ENCODE results near the gene PCDHGA1. TPM values are rescaled to one million over a fixed set of nuclear protein-coding genes. Genes with fewer than 3 reads are reported as not detected.

The PCDHGA1 gene
- total and polyA plus RNA-seq, 12 donors, result 0.09 to 0.96 (median 0.30) TPM

DNA sequence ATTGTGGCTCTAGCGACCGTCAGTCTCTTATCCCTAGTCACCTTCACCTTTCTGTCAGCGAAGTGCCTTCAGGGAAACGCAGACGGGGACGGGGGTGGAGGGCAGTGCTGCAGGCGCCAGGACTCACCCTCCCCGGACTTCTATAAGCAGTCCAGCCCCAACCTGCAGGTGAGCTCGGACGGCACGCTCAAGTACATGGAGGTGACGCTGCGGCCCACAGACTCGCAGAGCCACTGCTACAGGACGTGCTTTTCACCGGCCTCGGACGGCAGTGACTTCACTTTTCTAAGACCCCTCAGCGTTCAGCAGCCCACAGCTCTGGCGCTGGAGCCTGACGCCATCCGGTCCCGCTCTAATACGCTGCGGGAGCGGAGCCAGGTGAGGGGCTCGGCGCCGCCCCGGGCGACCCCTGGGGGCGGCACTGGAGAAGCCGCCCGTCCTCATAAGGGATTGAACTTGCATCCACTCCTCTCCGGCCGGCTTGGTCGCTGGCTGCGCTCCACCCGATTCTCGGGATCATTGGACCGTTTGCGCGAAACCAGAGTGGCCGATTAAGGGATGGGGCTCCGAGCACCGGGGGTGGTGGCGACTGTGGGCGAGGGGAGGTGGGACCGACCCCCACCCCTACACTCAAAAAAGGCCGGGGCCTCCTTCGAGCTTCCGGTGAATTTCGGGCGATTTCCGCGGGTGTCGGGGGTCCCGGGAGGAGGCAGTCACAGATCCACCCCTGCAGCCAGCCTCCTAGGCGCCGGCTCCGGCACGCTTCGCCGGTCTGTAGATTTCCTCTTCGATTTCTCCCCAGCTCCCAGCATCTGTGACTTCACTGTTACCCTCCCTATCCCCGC, 161.2 kb downstream of the PCDHGA1 start:
- Histone ChIP-seq H3K9me3 (replicated peaks in 1 of 3) (no peaks in the 10 kb centered on the region), H3K36me3 (replicated peaks in 1 of 2) (no peaks in the 10 kb centered on the region), H3K4me1 (replicated peaks in 1 of 2) (peaks cover 4 to 45% of the 10 kb centered on the region in 2 donors), H3K27ac (no peak overlapping the region), H3K27me3 (no peaks in the 10 kb centered on the region), H3K4me3 (peak overlapping the region in 1 of 4 donors; percentile 13)
- 50 to 63% (median 60%) methylated on average over 44 to 66 of the region's 66 CpGs for WGBS, 4 donors
- DNase-seq, result peak in 1 of 7 donors; percentile 49
- TF ChIP-seq, protein P1, sequence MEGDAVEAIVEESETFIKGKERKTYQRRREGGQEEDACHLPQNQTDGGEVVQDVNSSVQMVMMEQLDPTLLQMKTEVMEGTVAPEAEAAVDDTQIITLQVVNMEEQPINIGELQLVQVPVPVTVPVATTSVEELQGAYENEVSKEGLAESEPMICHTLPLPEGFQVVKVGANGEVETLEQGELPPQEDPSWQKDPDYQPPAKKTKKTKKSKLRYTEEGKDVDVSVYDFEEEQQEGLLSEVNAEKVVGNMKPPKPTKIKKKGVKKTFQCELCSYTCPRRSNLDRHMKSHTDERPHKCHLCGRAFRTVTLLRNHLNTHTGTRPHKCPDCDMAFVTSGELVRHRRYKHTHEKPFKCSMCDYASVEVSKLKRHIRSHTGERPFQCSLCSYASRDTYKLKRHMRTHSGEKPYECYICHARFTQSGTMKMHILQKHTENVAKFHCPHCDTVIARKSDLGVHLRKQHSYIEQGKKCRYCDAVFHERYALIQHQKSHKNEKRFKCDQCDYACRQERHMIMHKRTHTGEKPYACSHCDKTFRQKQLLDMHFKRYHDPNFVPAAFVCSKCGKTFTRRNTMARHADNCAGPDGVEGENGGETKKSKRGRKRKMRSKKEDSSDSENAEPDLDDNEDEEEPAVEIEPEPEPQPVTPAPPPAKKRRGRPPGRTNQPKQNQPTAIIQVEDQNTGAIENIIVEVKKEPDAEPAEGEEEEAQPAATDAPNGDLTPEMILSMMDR (IDR thresholded peaks at IDR 0.05), result no peak
- no peak for TF ChIP-seq POLR2A (IDR thresholded peaks at IDR 0.05)
- intact Hi-C loops (cut with DNase I), result no loop called here

DNA sequence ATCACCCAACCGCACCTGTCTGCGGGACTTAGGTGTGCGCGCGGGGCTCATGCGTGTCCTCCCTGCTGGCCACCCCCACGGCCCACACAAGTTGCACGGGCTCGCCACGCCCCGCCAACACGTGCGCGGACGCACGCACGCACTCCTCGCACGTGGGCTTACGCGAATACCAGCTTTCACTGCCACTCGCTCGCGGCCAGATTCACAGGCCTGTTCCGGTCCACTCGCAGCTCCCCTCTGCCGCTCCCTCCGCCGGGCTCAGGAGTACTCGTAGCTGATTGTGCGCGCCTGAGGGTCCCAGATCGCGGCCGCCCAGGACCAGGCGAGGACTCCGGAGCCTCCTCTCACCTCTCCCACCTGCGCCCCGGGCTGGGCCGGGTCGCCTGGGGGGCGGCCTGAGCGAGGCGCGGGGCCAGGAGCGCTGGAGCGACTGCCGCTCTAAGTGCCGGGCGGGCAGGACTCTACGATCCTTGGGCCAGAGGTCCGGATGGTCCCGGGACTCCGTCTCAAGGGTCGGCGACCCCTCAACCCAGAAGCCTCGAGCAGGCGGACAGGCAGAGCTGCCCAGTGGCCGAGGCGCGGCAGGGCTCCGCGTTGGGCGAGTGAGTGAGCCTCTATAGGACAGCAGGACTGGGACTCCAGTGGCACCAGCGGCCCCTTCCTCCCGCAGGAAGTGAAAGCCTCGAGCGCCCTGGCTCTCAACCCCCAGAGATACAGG, 162.0 kb downstream of the PCDHGA1 start:
- DNase-seq, result peak in 1 of 7 donors; percentile 58
- Histone ChIP-seq H3K27me3 (no peaks in the 10 kb centered on the region), H3K4me3 (peak overlapping the region in 1 of 4 donors; percentile 13), H3K4me1 (replicated peaks in 1 of 2) (peaks cover 4 to 45% of the 10 kb centered on the region in 2 donors), H3K36me3 (replicated peaks in 1 of 2) (no peaks in the 10 kb centered on the region), H3K27ac (no peak overlapping the region), H3K9me3 (replicated peaks in 1 of 3) (no peaks in the 10 kb centered on the region)
- 42 to 65% (median 52%) methylated on average over 30 to 68 of the region's 68 CpGs for WGBS, 4 donors
- intact Hi-C loops (cut with DNase I), result no loop called here
- TF ChIP-seq POLR2A (IDR thresholded peaks at IDR 0.05), result no peak
- TF ChIP-seq, protein P1 (IDR thresholded peaks at IDR 0.05), result no peak

DNA sequence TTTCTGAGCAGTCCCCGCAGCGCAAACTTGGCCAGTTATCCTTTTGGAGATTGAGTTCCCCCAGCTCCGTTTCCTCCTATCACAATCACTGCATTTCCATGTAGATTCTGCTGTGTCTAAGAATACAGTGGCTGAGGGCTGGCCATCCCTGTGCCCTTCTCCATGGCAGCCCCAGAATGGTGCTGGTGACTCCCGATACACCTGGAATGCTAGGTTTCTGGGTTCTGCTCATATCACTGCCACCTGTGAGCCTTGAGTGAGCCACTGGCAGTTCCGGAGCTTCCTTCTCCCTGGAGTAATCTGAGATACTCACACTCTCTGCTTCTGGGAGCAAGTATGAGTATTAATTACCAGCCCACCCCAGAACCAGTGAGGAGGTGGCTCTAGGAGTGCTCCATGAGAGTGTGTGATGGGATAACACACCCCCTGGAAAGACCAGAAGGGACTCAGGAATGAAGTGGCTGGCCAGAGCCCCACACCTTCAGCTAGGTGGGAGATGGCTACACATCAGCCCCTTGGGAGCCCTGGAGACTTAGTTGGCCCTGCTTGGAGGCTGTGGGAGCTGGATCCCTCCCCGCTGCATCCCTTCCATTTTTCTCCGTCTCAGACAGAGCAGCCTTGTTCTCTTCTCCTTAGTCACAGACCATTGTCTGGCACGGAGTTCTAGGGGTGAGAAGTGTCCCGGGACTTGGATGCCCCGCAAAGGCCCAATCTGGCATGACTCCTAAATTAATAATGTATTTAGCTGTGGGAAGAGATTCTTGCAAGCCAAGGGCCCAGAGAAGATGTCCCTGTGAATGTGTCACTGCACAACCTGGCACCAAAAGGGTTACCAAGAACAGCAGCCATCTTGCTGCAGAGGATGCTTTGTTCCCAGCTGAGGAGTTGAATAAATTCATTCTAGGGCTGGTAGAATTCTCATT, 163.4 kb downstream of the PCDHGA1 start:
- Histone ChIP-seq H3K27ac (peak overlapping the region in 2 of 5 donors; percentile 11 to 15), H3K9me3 (replicated peaks in 1 of 3) (no peaks in the 10 kb centered on the region), H3K36me3 (replicated peaks in 1 of 2) (peaks cover 0 to 7% of the 10 kb centered on the region in 2 donors), H3K4me1 (replicated peaks in 1 of 2) (peaks cover under 1 to 43% of the 10 kb centered on the region in 2 donors), H3K4me3 (no peak overlapping the region), H3K27me3 (no peaks in the 10 kb centered on the region)
- DNase-seq, result peak in 1 of 7 donors; percentile 49
- TF ChIP-seq, protein P1 (IDR thresholded peaks at IDR 0.05), result no peak
- TF ChIP-seq POLR2A (IDR thresholded peaks at IDR 0.05), result no peak
- 69 to 80% (median 69%) methylated on average over 10 of the region's 10 CpGs for WGBS, 4 donors
- intact Hi-C loops (cut with DNase I), result no loop called here
